ENCODE measurements around the gene MRPL23. TPM values are rescaled to one million over a fixed set of nuclear protein-coding genes. Genes with fewer than 3 reads are reported as not detected.

The MRPL23 gene
- total RNA-seq, 2 donors from 2014 or later, result 40.2 to 83.4 TPM

DNA sequence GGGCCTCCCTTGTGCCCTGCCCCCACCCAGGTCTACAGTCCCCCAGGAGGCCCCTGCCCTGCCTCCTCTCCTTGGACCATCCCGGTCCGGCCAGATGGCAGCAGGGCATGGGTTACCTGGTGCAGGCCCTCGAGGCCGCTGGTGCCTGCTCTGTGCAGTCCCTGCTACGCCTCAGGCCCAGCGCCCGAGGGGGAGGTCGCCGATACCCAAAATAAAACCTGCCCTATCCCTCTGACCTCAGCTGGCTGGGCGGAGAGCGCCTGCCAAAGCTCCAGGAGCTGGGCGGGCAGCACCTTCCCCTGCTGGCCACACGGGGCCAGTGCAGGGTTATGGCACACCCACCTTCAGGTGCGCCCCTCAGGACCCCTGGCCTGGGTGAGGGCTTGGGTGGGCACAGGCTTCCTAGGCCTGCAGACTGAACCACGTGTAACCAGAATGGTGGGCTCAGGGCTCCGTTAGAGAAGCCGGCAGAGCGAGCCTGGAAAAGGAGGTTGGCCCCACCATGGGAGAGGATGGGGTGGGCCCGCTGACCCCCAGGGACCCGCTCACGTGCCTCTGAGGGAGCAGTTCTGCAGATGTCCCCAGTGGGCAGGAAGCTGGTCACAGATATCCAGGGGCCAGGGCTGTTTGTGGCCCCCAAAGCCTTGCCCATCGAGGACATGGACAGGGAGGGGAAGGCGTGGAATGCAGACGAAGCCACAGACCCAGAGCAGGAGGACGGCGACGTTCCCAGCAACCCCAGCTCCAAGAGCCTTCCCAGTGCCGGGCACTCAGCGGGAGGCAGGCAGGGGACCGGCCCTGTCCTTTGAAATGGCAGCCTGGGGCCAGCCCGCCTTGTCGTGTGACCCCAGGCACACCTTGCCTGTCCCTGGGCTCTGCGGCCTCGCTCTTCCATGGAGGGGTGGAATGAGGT lies 29.4 kb upstream of the MRPL23 start:
- no peaks in the 10 kb centered on the region for H3K27me3 ChIP-seq
- TF ChIP-seq, protein P1, sequence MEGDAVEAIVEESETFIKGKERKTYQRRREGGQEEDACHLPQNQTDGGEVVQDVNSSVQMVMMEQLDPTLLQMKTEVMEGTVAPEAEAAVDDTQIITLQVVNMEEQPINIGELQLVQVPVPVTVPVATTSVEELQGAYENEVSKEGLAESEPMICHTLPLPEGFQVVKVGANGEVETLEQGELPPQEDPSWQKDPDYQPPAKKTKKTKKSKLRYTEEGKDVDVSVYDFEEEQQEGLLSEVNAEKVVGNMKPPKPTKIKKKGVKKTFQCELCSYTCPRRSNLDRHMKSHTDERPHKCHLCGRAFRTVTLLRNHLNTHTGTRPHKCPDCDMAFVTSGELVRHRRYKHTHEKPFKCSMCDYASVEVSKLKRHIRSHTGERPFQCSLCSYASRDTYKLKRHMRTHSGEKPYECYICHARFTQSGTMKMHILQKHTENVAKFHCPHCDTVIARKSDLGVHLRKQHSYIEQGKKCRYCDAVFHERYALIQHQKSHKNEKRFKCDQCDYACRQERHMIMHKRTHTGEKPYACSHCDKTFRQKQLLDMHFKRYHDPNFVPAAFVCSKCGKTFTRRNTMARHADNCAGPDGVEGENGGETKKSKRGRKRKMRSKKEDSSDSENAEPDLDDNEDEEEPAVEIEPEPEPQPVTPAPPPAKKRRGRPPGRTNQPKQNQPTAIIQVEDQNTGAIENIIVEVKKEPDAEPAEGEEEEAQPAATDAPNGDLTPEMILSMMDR (IDR thresholded peaks at IDR 0.05), result peak; percentile 46 to 72 (median 61)
- no peak for TF ChIP-seq POLR2A (IDR thresholded peaks at IDR 0.05)
- H3K9me3 ChIP-seq, result no peaks in the 10 kb centered on the region
- H3K4me1 ChIP-seq, result no peaks in the 10 kb centered on the region
- intact Hi-C loops (cut with DNase I), result no loop called here
- ATAC-seq, result peak; percentile 49
- no peaks in the 10 kb centered on the region for H3K36me3 ChIP-seq (replicated peaks in 1 of 2; ENCODE audit: insufficient read depth in 1 of 2, low read depth in 2 of 2)
- H3K27ac ChIP-seq, result no peak overlapping the region
- 48 to 59% methylated on average over 6 to 34 of the region's 34 CpGs for WGBS, 2 donors
- DNase-seq, result peak in 1 of 4 donors; percentile 32
- H3K4me3 ChIP-seq, result no peak overlapping the region

DNA sequence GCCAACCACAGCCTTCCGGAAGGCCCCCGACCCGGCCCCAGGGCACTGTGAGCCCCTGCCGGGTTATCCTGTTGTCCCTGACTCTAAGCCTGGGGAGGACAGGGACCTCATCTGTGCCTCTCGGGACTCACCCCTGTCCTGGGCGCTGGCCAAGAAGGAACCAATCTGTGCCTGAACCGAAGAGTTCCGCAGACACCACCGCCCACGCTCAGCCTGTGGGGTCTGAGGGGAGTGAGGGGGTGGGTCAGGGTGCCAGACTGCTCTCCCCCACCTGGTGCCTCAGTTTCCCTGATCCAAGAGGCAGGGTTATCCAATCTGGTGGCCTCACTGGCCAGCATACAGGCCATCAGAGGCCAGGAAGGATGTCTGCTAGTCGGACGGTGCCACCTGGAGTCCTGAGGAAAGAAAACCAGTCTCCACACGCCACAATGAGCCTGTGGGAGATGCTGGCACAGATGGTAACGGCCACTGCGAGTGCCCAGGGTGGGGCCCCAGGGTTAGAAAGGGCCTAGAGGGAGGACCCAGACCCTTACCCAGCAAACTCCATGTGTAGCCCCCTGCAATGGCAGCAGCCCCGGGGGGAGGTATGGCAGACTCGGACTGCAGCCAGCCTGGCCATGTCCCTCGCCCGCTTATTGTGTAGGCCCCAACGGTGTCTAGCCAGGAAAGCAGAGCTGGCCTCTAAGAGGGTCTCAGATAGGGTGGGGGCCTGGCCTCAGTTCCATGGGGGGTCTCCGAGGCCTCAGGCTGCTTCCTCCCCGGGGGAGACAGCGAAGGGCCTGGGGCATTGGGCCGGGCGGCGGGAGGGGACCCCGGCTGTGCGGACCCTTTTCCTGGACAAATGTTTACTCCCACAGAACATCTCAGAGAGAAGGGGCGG lies 28.5 kb upstream of the MRPL23 start:
- no peaks in the 10 kb centered on the region for H3K36me3 ChIP-seq (replicated peaks in 1 of 2; ENCODE audit: insufficient read depth in 1 of 2, low read depth in 2 of 2)
- no peak for TF ChIP-seq POLR2A (IDR thresholded peaks at IDR 0.05)
- TF ChIP-seq, protein P1 (IDR thresholded peaks at IDR 0.05), result peak in 3 of 7 experiments; percentile 21 to 23 (median 22)
- intact Hi-C loops (cut with DNase I), result no loop called here
- no peak overlapping the region for H3K4me3 ChIP-seq
- H3K27me3 ChIP-seq, result no peaks in the 10 kb centered on the region
- peak; percentile 13 for ATAC-seq
- H3K9me3 ChIP-seq, result no peaks in the 10 kb centered on the region
- WGBS, 2 donors, result 71 to 77% methylated on average over 5 to 25 of the region's 29 CpGs
- H3K4me1 ChIP-seq, result no peaks in the 10 kb centered on the region
- H3K27ac ChIP-seq, result no peak overlapping the region
- no peak for DNase-seq

DNA sequence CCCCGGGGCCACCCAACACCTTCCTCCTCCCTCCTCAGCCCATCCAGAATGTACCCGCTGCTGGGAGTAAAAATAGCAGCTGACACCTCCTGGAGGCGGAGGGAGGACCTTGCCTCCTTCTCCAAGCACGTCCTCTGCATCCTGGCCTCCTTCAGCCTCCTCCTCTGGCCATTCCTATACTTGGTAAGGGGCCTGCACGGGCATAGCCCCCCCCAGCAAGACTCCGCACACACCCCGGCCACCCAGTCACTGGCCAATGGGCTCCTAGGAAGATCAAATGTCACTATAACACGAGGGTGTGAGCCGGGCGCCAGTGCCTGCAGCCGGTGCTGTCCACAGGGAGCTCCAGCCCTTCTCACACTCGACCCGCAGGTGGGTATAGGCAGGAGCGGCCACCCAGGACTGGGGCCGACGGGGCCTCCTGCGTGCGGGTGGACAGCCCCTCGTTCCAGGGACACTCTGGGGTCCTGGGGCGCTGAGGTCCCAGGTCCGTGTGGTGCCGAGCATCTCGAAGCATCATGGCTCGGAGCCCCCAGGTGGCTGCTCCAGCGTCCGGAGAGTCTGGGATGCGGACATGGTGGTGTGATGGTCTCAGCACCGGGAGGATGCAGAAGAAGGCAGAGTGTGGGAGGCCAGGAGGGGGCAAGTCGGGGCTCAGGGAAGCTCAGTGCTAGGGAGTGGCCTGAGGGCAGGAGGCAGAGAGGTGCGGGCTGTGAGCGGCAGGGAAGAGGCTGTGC lies 27.6 kb upstream of the MRPL23 start, which contains the start of gene TNNT3:
Gene TNNT3, plus strand, starts transcription at position 313 of the 737 bp plus-strand sequence. CDS start 3,172 bp downstream, outside the sequence.
- H3K4me3 ChIP-seq, result no peak within 1 kb of the TSS
- TF ChIP-seq, protein P1 (IDR thresholded peaks at IDR 0.05), result no peak
- no peak for TF ChIP-seq POLR2A (IDR thresholded peaks at IDR 0.05)
- ATAC-seq (no peak), DNase-seq (no peak)
- H3K27ac ChIP-seq, result no peak within 1 kb of the TSS
- no peaks in the 10 kb centered on the region for H3K27me3 ChIP-seq
- no peaks in the 10 kb centered on the region for H3K9me3 ChIP-seq
- no peaks in the 10 kb centered on the region for H3K4me1 ChIP-seq
- no peaks in the 10 kb centered on the region for H3K36me3 ChIP-seq (replicated peaks in 1 of 2; ENCODE audit: insufficient read depth in 1 of 2, low read depth in 2 of 2)
- 64 to 67% methylated on average over 23 to 28 of the region's 31 CpGs for WGBS, 2 donors
- intact Hi-C loops (cut with DNase I), result no loop called here

DNA sequence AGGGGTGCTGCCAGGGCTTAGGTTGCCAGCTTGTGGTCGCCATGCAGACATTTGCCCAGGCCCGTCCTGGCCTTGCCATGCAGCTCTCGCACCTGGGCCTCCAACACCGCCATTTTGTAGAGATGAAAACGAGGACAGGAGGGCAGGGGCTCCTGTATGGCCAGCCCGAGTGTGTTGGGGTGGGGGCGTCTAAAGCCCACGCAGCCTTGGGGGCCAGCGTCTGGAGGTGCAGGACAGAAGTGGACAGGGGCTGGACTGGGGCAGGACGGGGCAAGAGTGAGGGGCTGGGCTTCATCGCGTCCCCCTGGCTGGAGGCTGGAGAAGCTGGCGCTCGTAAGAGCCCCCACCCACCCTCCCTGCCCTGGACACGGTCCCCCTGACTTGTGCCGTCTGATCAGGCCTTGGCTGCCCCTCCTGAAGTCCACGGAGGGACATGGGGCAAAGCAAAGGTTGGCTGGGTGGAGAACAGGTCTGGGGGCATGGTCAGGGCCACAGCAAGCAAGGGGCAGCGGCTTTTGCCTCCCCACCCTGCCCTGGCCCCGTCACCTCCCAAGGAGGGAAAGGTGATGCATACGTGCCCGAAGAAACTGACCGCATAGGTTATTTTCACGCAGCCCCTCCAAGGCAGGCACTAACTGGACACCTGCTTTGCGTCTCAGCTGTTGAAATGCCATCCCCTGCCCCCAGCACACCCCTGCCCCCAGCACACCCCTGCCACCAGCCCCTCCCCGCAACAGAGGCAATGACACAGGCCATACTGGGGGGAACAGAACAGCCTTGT lies 26.8 kb upstream of the MRPL23 start:
- no peak overlapping the region for H3K27ac ChIP-seq
- intact Hi-C loops (cut with DNase I), result no loop called here
- H3K36me3 ChIP-seq (replicated peaks in 1 of 2; ENCODE audit: insufficient read depth in 1 of 2, low read depth in 2 of 2), result no peaks in the 10 kb centered on the region
- no peak overlapping the region for H3K4me3 ChIP-seq
- WGBS, 2 donors, result 75 to 82% methylated on average over 5 to 24 of the region's 25 CpGs
- DNase-seq (no peak), ATAC-seq (no peak)
- no peaks in the 10 kb centered on the region for H3K9me3 ChIP-seq
- no peaks in the 10 kb centered on the region for H3K27me3 ChIP-seq
- TF ChIP-seq, protein P1 (IDR thresholded peaks at IDR 0.05), result no peak
- TF ChIP-seq POLR2A (IDR thresholded peaks at IDR 0.05), result no peak
- no peaks in the 10 kb centered on the region for H3K4me1 ChIP-seq

Measured in body of pancreas (tissue), 4 donors.